NCI-H510A (cell line): ENCODE measurements around the gene CDCA5.

ENCODE experiments used
- DNase-seq: peaks from one replicate; lab custom pipeline; 2025; lab: John Stamatoyannopoulos, UW

The CDCA5 gene

GRCh38 chr11:65071907-65072630 lies 11.8 kb downstream of the CDCA5 start:
- DNase-seq, result no peak

- DNase-seq, result no peak
Observed at GRCh38 chr11:65069217-65069616, 14.6 kb downstream of the CDCA5 start.

GRCh38 chr11:65067446-65067845 lies 16.4 kb downstream of the CDCA5 start:
- no peak for DNase-seq

- DNase-seq, result peak; percentile 65
Observed at GRCh38 chr11:65066805-65067291, 17.0 kb downstream of the CDCA5 start.

GRCh38 chr11:65066315-65066714 lies 17.5 kb downstream of the CDCA5 start:
- no peak for DNase-seq

GRCh38 chr11:65065851-65066250 lies 18.0 kb downstream of the CDCA5 start:
- DNase-seq, result no peak

GRCh38 chr11:65064847-65065240 lies 19.0 kb downstream of the CDCA5 start:
- DNase-seq, result no peak

GRCh38 chr11:65063532-65063931 lies 20.3 kb downstream of the CDCA5 start:
- DNase-seq, result no peak

- DNase-seq, result no peak
Observed at GRCh38 chr11:65060913-65061408, 22.9 kb downstream of the CDCA5 start.

GRCh38 chr11:65059959-65060824 lies 23.6 kb downstream of the CDCA5 start:
- no peak for DNase-seq

GRCh38 chr11:65059523-65059922 lies 24.3 kb downstream of the CDCA5 start:
- DNase-seq, result no peak

GRCh38 chr11:65058419-65059054 lies 25.3 kb downstream of the CDCA5 start, which contains the start of gene NAALADL1:
TSS of gene NAALADL1 (minus strand) at chr11:65058553. CDS start at chr11:65058521, 32 bp downstream.
- DNase-seq, result no peak

- DNase-seq, result peak; percentile 30
Observed at GRCh38 chr11:65058012-65058411, 25.8 kb downstream of the CDCA5 start.

GRCh38 chr11:65057526-65057925 lies 26.3 kb downstream of the CDCA5 start:
- DNase-seq, result no peak

- no peak for DNase-seq
Observed at GRCh38 chr11:65056999-65057398, 26.8 kb downstream of the CDCA5 start.

- no peak for DNase-seq
Observed at GRCh38 chr11:65055538-65055937, 28.3 kb downstream of the CDCA5 start.

- DNase-seq, result no peak
Observed at GRCh38 chr11:65053827-65054508, 29.9 kb downstream of the CDCA5 start.

GRCh38 chr11:65051398-65051858 lies 32.4 kb downstream of the CDCA5 start:
- no peak for DNase-seq

GRCh38 chr11:65047581-65048422 lies 36.0 kb downstream of the CDCA5 start:
- DNase-seq, result no peak

GRCh38 chr11:65045728-65046127 lies 38.1 kb downstream of the CDCA5 start:
- no peak for DNase-seq

- DNase-seq, result no peak
Observed at GRCh38 chr11:65045061-65045460, 38.8 kb downstream of the CDCA5 start.
